Spleen (tissue), 11 donors: ENCODE data around the gene DNM3. TPM values are rescaled to one million over a fixed set of nuclear protein-coding genes. Genes with fewer than 3 reads are reported as not detected.

Experiments
- DNase-seq: peaks from one replicate; pipeline ENCODE4 v3.0.0-alpha.2; 2020
- H3K27ac ChIP-seq, 8 donors: fragments of 200-600 bp; sonication (generic) in 7 of 8; 1 replicate in 4 of 8; 2 replicates in 4 of 8; pipeline versions ENCODE4 v1.5.0 to v1.8.0; 2016 to 2021; ENCODE audit warnings: inconsistent platforms in 4 of 8, mild to moderate bottlenecking in 4 of 8, moderate library complexity in 1 of 8
- H3K27me3 ChIP-seq, 7 donors: fragments of 200-600 bp; sonication (generic) in 6 of 7; replicated peaks in 1 of 7; 1 replicate in 4 of 7; 2 replicates in 3 of 7; pipeline versions ENCODE4 v1.5.0 to v1.8.0; 2016 to 2021; ENCODE audit warnings: inconsistent platforms in 3 of 7, mild to moderate bottlenecking in 1 of 7
- H3K36me3 ChIP-seq, 6 donors: fragments of 200-600 bp; sonication (generic) in 5 of 6; 1 replicate in 4 of 6; 2 replicates in 2 of 6; pipeline versions ENCODE4 v1.5.0 to v1.8.0; 2016 to 2021; ENCODE audit warnings: inconsistent platforms in 2 of 6
- H3K4me1 ChIP-seq, 6 donors: fragments of 200-600 bp; sonication (generic) in 5 of 6; 1 replicate in 3 of 6; 2 replicates in 3 of 6; pipeline versions ENCODE4 v1.5.0 to v1.8.0; 2016 to 2021; ENCODE audit warnings: inconsistent platforms in 3 of 6
- H3K4me3 ChIP-seq, 8 donors: fragments of 200-600 bp; sonication (generic) in 7 of 8; 1 replicate in 4 of 8; 2 replicates in 4 of 8; pipeline versions ENCODE4 v1.5.0 to v1.8.0; 2016 to 2021; ENCODE audit warnings: inconsistent platforms in 4 of 8, mild to moderate bottlenecking in 4 of 8, moderate library complexity in 2 of 8
- H3K9me3 ChIP-seq, 8 donors: fragments of 200-600 bp; sonication (generic) in 7 of 8; 1 replicate in 4 of 8; 2 replicates in 4 of 8; pipeline versions ENCODE4 v1.5.0 to v1.8.0; 2016 to 2021; ENCODE audit warnings: inconsistent platforms in 4 of 8
- CTCF ChIP-seq, 11 experiments: fragments of 200-600 bp in 7 of 11; fragments of 450-650 bp in 4 of 11; sonication (generic) in 4 of 11; IDR thresholded peaks in 8 of 11; conservative IDR thresholded peaks in 3 of 11; 1 replicate in 7 of 11; 2 replicates in 4 of 11; pipeline versions ENCODE4 v1.4.0 to v1.8.0; 2016 to 2021; ENCODE audit warnings: antibody characterized with exemption in 11 of 11, inconsistent platforms in 4 of 11, mild to moderate bottlenecking in 1 of 11
- POLR2A ChIP-seq, 3 donors: fragments of 450-650 bp; IDR thresholded peaks; one replicate each; pipeline ENCODE4 v1.5.1; 2017; ENCODE audit warnings: antibody characterized with exemption in 3 of 3, mild to moderate bottlenecking in 1 of 3
- POLR2AphosphoS5 ChIP-seq, 3 donors: sonication (generic); formaldehyde crosslinking; IDR thresholded peaks; one replicate each; pipeline ENCODE4 v1.5.1; 2017; ENCODE audit warnings: antibody characterized with exemption in 3 of 3
- WGBS, 5 donors: extraction: QIAGEN DNeasy Blood & Tissue Kit in 3 of 5; methylation state at CpG; one replicate each; pipeline versions ENCODE4 v1.1.5 to v1.1.7; 2013 to 2018; 5-methylcytosine and 5-hydroxymethylcytosine counted together
- intact Hi-C: fragments of 100-400 bp; cut with DNase I; formaldehyde crosslinking; loops from one replicate; pipeline ENCODE4 v1.15.0; 2023; ENCODE audit warnings: low total_unique reads
- polyA plus RNA-seq, 3 donors: library from polyadenylated mRNA; stranded (reverse); fragments of 200-250 nt; gene quantifications; one replicate each; pipeline ENCODE4 v1.2.1, GENCODE V29; 2013
- total RNA-seq, 7 donors: library from RNA; depleted of rRNA in 3 of 7; stranded (reverse); fragments of >200 nt in 3 of 7; fragmentation: NEBNext Ultra II Directional in 4 of 7; extraction: Animal tissue kit (Norgen Biotek cat#: 25700) in 4 of 7; gene quantifications; one replicate each; pipeline versions ENCODE4 v1.1.0 to v1.2.1, GENCODE V29; 2016 to 2021
- donor health status: healthy with polysubstance abuse.
- donor health status: DM: no; HTN: no; CAD: no; lungs with moderate emphysema.
- donor health status: DM: no; HTN: no; CAD: no.
- donor health status: Bipolar disorder and iron deficiency.
- donor health status: healthy.
- donor health status: DM: no; HTN: no; CAD: no.
- donor health status: DM: yes; HTN: yes; CAD: no.

DNM3 gene
- total and polyA plus RNA-seq, 10 donors: 0.61 to 10.2 (median 4.9) TPM

GRCh38 chr1:172040466-172040865 is 199.2 kb downstream of the DNM3 start:
- intact Hi-C loops: no loop called here
- no peaks in the 10 kb centered on the region for H3K27me3 ChIP-seq
- WGBS, 5 donors: 83 to 92% (median 89%) methylated on average over 5 of the region's 5 CpGs
- no peak overlapping the region for H3K4me3 ChIP-seq
- peaks cover 0 to 2% (median 0%) of the 10 kb centered on the region in 6 donors for H3K36me3 ChIP-seq
- no peak for DNase-seq
- H3K4me1 ChIP-seq: no peaks in the 10 kb centered on the region
- H3K27ac ChIP-seq: no peak overlapping the region
- TF ChIP-seq POLR2A (IDR thresholded peaks at IDR 0.05) (no peak), POLR2AphosphoS5 (IDR thresholded peaks at IDR 0.05) (no peak), CTCF (IDR thresholded peaks at IDR 0.05 in 8 of 11, conservative IDR thresholded peaks at IDR 0.05 in 3 of 11) (no peak)
- no peaks in the 10 kb centered on the region for H3K9me3 ChIP-seq

- no peaks in the 10 kb centered on the region for H3K4me1 ChIP-seq
- no peaks in the 10 kb centered on the region for H3K27me3 ChIP-seq
- no peak for DNase-seq
- peaks cover 0 to 5% (median 0%) of the 10 kb centered on the region in 6 donors for H3K36me3 ChIP-seq
- no peak overlapping the region for H3K27ac ChIP-seq
- no peaks in the 10 kb centered on the region for H3K9me3 ChIP-seq
- no peak for TF ChIP-seq CTCF (IDR thresholded peaks at IDR 0.05 in 8 of 11, conservative IDR thresholded peaks at IDR 0.05 in 3 of 11)
- no peak for TF ChIP-seq POLR2A (IDR thresholded peaks at IDR 0.05)
- TF ChIP-seq POLR2AphosphoS5 (IDR thresholded peaks at IDR 0.05): no peak
- intact Hi-C loops: no loop called here
- H3K4me3 ChIP-seq: no peak overlapping the region
Observed at GRCh38 chr1:172041102-172041501, 199.8 kb downstream of the DNM3 start.

- H3K27ac ChIP-seq: no peak overlapping the region
- no peak overlapping the region for H3K4me3 ChIP-seq
- H3K4me1 ChIP-seq: no peaks in the 10 kb centered on the region
- no peaks in the 10 kb centered on the region for H3K27me3 ChIP-seq
- no peaks in the 10 kb centered on the region for H3K9me3 ChIP-seq
- intact Hi-C loops: no loop called here
- 77 to 91% (median 87%) methylated on average over 2 of the region's 2 CpGs for WGBS, 5 donors
- TF ChIP-seq POLR2A (IDR thresholded peaks at IDR 0.05): no peak
- TF ChIP-seq CTCF (IDR thresholded peaks at IDR 0.05 in 8 of 11, conservative IDR thresholded peaks at IDR 0.05 in 3 of 11): peak in 6 of 11 experiments; percentile 16 to 34 (median 25)
- DNase-seq: no peak
- peaks cover 0 to 5% (median 0%) of the 10 kb centered on the region in 6 donors for H3K36me3 ChIP-seq
Observed at GRCh38 chr1:172041742-172042141, 200.4 kb downstream of the DNM3 start.

DNA sequence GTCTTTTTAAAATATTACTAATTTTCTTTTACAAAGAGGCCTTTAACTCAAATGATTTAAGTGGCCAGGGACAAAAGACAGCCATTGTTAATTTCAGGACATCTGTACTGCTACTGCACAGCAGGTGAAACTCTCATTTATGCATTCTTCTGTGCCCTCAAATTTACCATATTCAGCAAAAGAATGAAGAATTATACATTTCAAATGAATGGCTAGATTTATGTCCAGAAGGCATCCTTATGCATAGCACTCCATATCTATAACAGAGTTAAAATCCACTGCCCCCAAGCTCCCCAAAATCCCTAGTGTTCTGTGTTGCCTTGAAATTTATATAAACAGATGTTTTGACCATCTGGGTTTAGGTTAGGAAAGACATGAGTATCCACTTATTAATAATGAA is 202.6 kb downstream of the DNM3 start:
- intact Hi-C loops: no loop called here

More for the DNA sequence above, 202.6 kb downstream of the DNM3 start:
- H3K4me1 ChIP-seq: no peaks in the 10 kb centered on the region
- H3K27ac ChIP-seq: no peak overlapping the region
- H3K4me3 ChIP-seq: no peak overlapping the region
- DNase-seq: no peak
- peaks cover 0 to 5% (median 0%) of the 10 kb centered on the region in 6 donors for H3K36me3 ChIP-seq
- no peaks in the 10 kb centered on the region for H3K27me3 ChIP-seq
- TF ChIP-seq POLR2A (IDR thresholded peaks at IDR 0.05) (no peak), POLR2AphosphoS5 (IDR thresholded peaks at IDR 0.05) (no peak), CTCF (IDR thresholded peaks at IDR 0.05 in 8 of 11, conservative IDR thresholded peaks at IDR 0.05 in 3 of 11) (no peak)
- H3K9me3 ChIP-seq: no peaks in the 10 kb centered on the region
